Transverse colon (tissue), 4 donors: ENCODE measurements around the gene CIDEA. TPM values are rescaled to one million over a fixed set of nuclear protein-coding genes. Genes with fewer than 3 reads are reported as not detected.

Experiments used
- DNase-seq: peaks from one replicate; pipeline ENCODE4 v3.0.0-alpha.2; 2019
- H3K27ac ChIP-seq, 4 donors: fragments of 200-600 bp; sonication (generic); 2 replicates each; pipeline ENCODE4 v1.5.1; 2016 to 2018; ENCODE audit warnings: inconsistent platforms in 4 of 4
- H3K27me3 ChIP-seq: fragments of 200-600 bp; sonication (generic); 2 replicates; pipeline ENCODE4 v1.5.1; 2017; ENCODE audit warnings: inconsistent platforms
- H3K36me3 ChIP-seq, 4 donors: fragments of 200-600 bp; sonication (generic); 2 replicates each; pipeline ENCODE4 v1.5.1; 2017 to 2019; ENCODE audit warnings: inconsistent platforms in 4 of 4
- H3K4me1 ChIP-seq, 4 donors: fragments of 200-600 bp; sonication (generic); 2 replicates each; pipeline ENCODE4 v1.5.1; 2017 to 2020; ENCODE audit warnings: inconsistent platforms in 4 of 4
- H3K4me3 ChIP-seq, 4 donors: fragments of 200-600 bp; sonication (generic); 1 replicate in 1 of 4; 2 replicates in 3 of 4; pipeline versions ENCODE4 v1.5.1 to v1.6.1; 2017 to 2019; ENCODE audit warnings: inconsistent platforms in 4 of 4
- H3K9me3 ChIP-seq, 2 donors: fragments of 200-600 bp; sonication (generic); 2 replicates each; pipeline ENCODE4 v1.5.1; 2017 to 2019; ENCODE audit warnings: inconsistent platforms in 2 of 2
- CTCF ChIP-seq, 5 experiments: fragments of 200-600 bp in 3 of 5; fragments of 450-650 bp in 2 of 5; sonication (generic) in 3 of 5; IDR thresholded peaks; 1 replicate in 2 of 5; 2 replicates in 3 of 5; pipeline ENCODE4 v1.5.1; 2016 to 2017; ENCODE audit warnings: antibody characterized with exemption in 5 of 5, inconsistent platforms in 3 of 5, mild to moderate bottlenecking in 2 of 5, moderate library complexity in 1 of 5
- EP300 ChIP-seq: sonication (generic); formaldehyde crosslinking; IDR thresholded peaks from one replicate; pipeline ENCODE4 v1.6.1; 2017; ENCODE audit warnings: antibody characterized with exemption, low read depth
- POLR2A ChIP-seq: fragments of 450-650 bp; IDR thresholded peaks from one replicate; pipeline ENCODE4 v1.6.1; 2016; ENCODE audit warnings: antibody characterized with exemption, mild to moderate bottlenecking, moderate library complexity
- POLR2AphosphoS5 ChIP-seq, 3 donors: sonication (generic); formaldehyde crosslinking; IDR thresholded peaks; one replicate each; pipeline ENCODE4 v1.6.1; 2016; ENCODE audit warnings: antibody characterized with exemption in 3 of 3
- WGBS, 2 donors: methylation state at CpG; one replicate each; pipeline ENCODE4 v1.1.5; 2018; ENCODE audit warnings: low coverage in 1 of 2; 5-methylcytosine and 5-hydroxymethylcytosine counted together
- in situ Hi-C, 4 donors: fragments of 200-750 bp; cut with MboI; loops; one replicate each; pipeline versions ENCODE4 v1.15.0 to v1.15.1; 2017; ENCODE audit warnings: low sequenced_read_pairs in 3 of 4, low pct_ligation_motif_present in 1 of 4, low pct_unique_long_range_greater_than_20kb in 1 of 4
- intact Hi-C: fragments of 100-400 bp; cut with DNase I; formaldehyde crosslinking; loops from one replicate; pipeline ENCODE4 v1.15.1; 2023; ENCODE audit warnings: low total_unique reads
- total RNA-seq, 4 donors: library from RNA; depleted of rRNA; stranded (reverse); fragments of >200 nt; gene quantifications; one replicate each; pipeline ENCODE4 v1.1.0, GENCODE V29; 2016

Gene CIDEA
- total RNA-seq, 4 donors from 2014 or later: 0.68 to 3.8 (median 3.7) TPM; not detected in 1

GRCh38 chr18:12306752-12307700 is 52.9 kb downstream of the CIDEA start:
- in situ Hi-C loops: no loop called here
- H3K27me3 ChIP-seq: peaks cover 52% of the 10 kb centered on the region
- peak overlapping the region; percentile 37 to 76 (median 70) for H3K4me3 ChIP-seq
- DNase-seq: peak; percentile 42
- peak overlapping the region; percentile 93 to 99 (median 94) for H3K27ac ChIP-seq
- no peak for TF ChIP-seq EP300
- no peak for TF ChIP-seq POLR2A
- TF ChIP-seq CTCF (IDR thresholded peaks at IDR 0.05): no peak
- peaks cover 0 to 4% (median 1%) of the 10 kb centered on the region in 4 donors for H3K36me3 ChIP-seq
- intact Hi-C loops: loop anchor here (2.0 kb wide), 1 partner anchor 28 kb away; no protein-coding TSS in a partner anchor
- H3K4me1 ChIP-seq: peaks cover 0 to 39% (median 12%) of the 10 kb centered on the region in 4 donors
- H3K9me3 ChIP-seq: no peaks in the 10 kb centered on the region
- WGBS, 2 donors: 17 to 22% methylated on average over 15 to 38 of the region's 39 CpGs

- WGBS, 2 donors: 0% methylated on average over 14 of the region's 88 CpGs; no CpG with 5 or more reads in 1 of the 2 donors
- H3K4me3 ChIP-seq: peak within 1 kb of the TSS; percentile 37 to 76 (median 70)
- peak within 1 kb of the TSS; percentile 93 to 99 (median 94) for H3K27ac ChIP-seq
- intact Hi-C loops (loop anchor here (1.0 to 2.0 kb wide), 2 partner anchors 20 to 29 kb away; no protein-coding TSS in a partner anchor), in situ Hi-C loops (no loop called here)
- TF ChIP-seq CTCF (IDR thresholded peaks at IDR 0.05) (no peak), POLR2A (peak; percentile 22), EP300 (no peak), POLR2AphosphoS5 (IDR thresholded peaks at IDR 0.05) (peak; percentile 52 to 93 (median 68))
- peaks cover 0 to 39% (median 12%) of the 10 kb centered on the region in 4 donors for H3K4me1 ChIP-seq
- H3K27me3 ChIP-seq: peaks cover 52% of the 10 kb centered on the region
- peaks cover 0 to 10% (median 3%) of the 10 kb centered on the region in 4 donors for H3K36me3 ChIP-seq
- H3K9me3 ChIP-seq: peaks cover 4 to 5% of the 10 kb centered on the region in 2 donors
- peak; percentile 64 for DNase-seq
Measured at GRCh38 chr18:12307701-12308385, 53.7 kb downstream of the CIDEA start, which contains the start of gene TUBB6. Gene TUBB6 (plus strand): TSS chr18:12308241. CDS start chr18:12308293, 52 bp downstream.

GRCh38 chr18:12308386-12309100 is 54.4 kb downstream of the CIDEA start:
- intact Hi-C loops (loop anchor here (1.0 kb wide), 2 partner anchors 20 to 68 kb away; no protein-coding TSS in a partner anchor), in situ Hi-C loops (no loop called here)
- Histone ChIP-seq H3K9me3 (peaks cover 4 to 5% of the 10 kb centered on the region in 2 donors), H3K27me3 (peaks cover 52% of the 10 kb centered on the region), H3K4me1 (peaks cover 0 to 44% (median 14%) of the 10 kb centered on the region in 4 donors), H3K36me3 (peaks cover 0 to 10% (median 3%) of the 10 kb centered on the region in 4 donors), H3K4me3 (peak overlapping the region; percentile 31 to 76 (median 70)), H3K27ac (peak overlapping the region; percentile 93 to 99 (median 94))
- WGBS, 2 donors: 1% methylated on average over 76 of the region's 81 CpGs; no CpG with 5 or more reads in 1 of the 2 donors
- TF ChIP-seq POLR2AphosphoS5 (IDR thresholded peaks at IDR 0.05) (peak; percentile 84 to 87 (median 84)), POLR2A (peak; percentile 58), EP300 (no peak), CTCF (IDR thresholded peaks at IDR 0.05) (no peak)
- peak; percentile 75 for DNase-seq
